IMR-90 (cell line): Measurements from ENCODE around the gene FKBP7. TPM values are rescaled to one million over a fixed set of nuclear protein-coding genes. Genes with fewer than 3 reads are reported as not detected.

Source experiments
- ATAC-seq: fragments of 200-7000 bp; cut with Tn5 transposase; 2 replicates; pipeline ENCODE4 v1.9.1; 2020; ENCODE audit warnings: low read depth, mild to moderate bottlenecking, moderate library complexity
- BruUV-seq: library from RNA; stranded (reverse); fragments of 400-500 nt; replicated peaks from 2 replicates; lab custom pipeline; 2021; lab: Mats Ljungman, UMichigan
- CTCF ChIA-PET: fragments of 300-600 bp; formaldehyde crosslinking; extraction: SDS; loops from one replicate; lab custom pipeline; 2021; ENCODE audit warnings: antibody characterized with exemption; lab: Yijun Ruan, JAX
- POLR2A ChIA-PET: fragments of 300-600 bp; sonication (Branson Sonifier 250); formaldehyde crosslinking; loops from one replicate; lab custom pipeline; 2022; ENCODE audit warnings: antibody characterized with exemption; ENCODE audit not compliant: unreplicated experiment; lab: Charles Lee
- DNase-seq: peaks from one replicate; pipeline ENCODE4 v3.0.0; 2013
- H2AFZ ChIP-seq: replicated peaks from 2 replicates; pipeline ENCODE3; 2013; ENCODE audit warnings: low read length, mild to moderate bottlenecking; ENCODE audit not compliant: poor library complexity
- H2AK5ac ChIP-seq: 2 replicates; pipeline ENCODE4 v1.6.1; 2013; ENCODE audit warnings: low read depth, low read length, inconsistent platforms
- H2AK9ac ChIP-seq: replicated peaks from 2 replicates; pipeline ENCODE3; 2013; ENCODE audit warnings: mild to moderate bottlenecking, low read depth, low read length, moderate library complexity; ENCODE audit not compliant: poor library complexity
- H2BK120ac ChIP-seq: 2 replicates; pipeline ENCODE4 v1.6.1; 2013; ENCODE audit warnings: low read depth, low read length, inconsistent platforms
- H2BK15ac ChIP-seq: 3 replicates; pipeline ENCODE4 v1.6.1; 2013; ENCODE audit warnings: low read depth, low read length, inconsistent platforms
- H2BK20ac ChIP-seq: 2 replicates; pipeline ENCODE4 v1.6.1; 2013; ENCODE audit warnings: low read depth, mild to moderate bottlenecking, inconsistent platforms, low read length, moderate library complexity
- H2BK5ac ChIP-seq: 2 replicates; pipeline ENCODE4 v1.6.1; 2013; ENCODE audit warnings: mild to moderate bottlenecking, low read depth, low read length, inconsistent platforms; ENCODE audit not compliant: poor library complexity, severe bottlenecking
- H3K14ac ChIP-seq: replicated peaks from 2 replicates; pipeline ENCODE4 v1.6.1; 2013; ENCODE audit warnings: low read depth, low read length, inconsistent platforms
- H3K18ac ChIP-seq: 2 replicates; pipeline ENCODE4 v1.6.1; 2013; ENCODE audit warnings: low read depth, low read length, control low read depth
- H3K23ac ChIP-seq: 2 replicates; pipeline ENCODE4 v1.6.1; 2013; ENCODE audit warnings: low read depth, low read length, inconsistent platforms
- H3K27ac ChIP-seq: 2 replicates; pipeline ENCODE4 v1.5.1; 2013; ENCODE audit warnings: mild to moderate bottlenecking, control low read depth, low read length; ENCODE audit not compliant: insufficient read depth
- H3K27me3 ChIP-seq: 2 replicates; pipeline ENCODE4 v1.6.1; 2013; ENCODE audit warnings: low read length; ENCODE audit not compliant: control insufficient read depth, insufficient read depth
- H3K36me3 ChIP-seq: 2 replicates; pipeline ENCODE4 v1.6.1; 2013; ENCODE audit warnings: low read length, mixed read lengths; ENCODE audit not compliant: control insufficient read depth, insufficient read depth
- H3K4ac ChIP-seq: 2 replicates; pipeline ENCODE4 v1.6.1; 2013; ENCODE audit warnings: low read depth, low read length, inconsistent platforms
- H3K4me1 ChIP-seq: 2 replicates; pipeline ENCODE4 v1.6.1; 2013; ENCODE audit warnings: low read length, mixed read lengths; ENCODE audit not compliant: control insufficient read depth, insufficient read depth
- H3K4me2 ChIP-seq: 2 replicates; pipeline ENCODE4 v1.6.1; 2013; ENCODE audit warnings: low read depth, mild to moderate bottlenecking, control low read depth, low read length, moderate library complexity
- H3K4me3 ChIP-seq: 2 replicates; pipeline ENCODE4 v1.5.1; 2013; ENCODE audit warnings: low read depth, mild to moderate bottlenecking, control low read depth, low read length, moderate library complexity; ENCODE audit not compliant: insufficient read depth
- H3K56ac ChIP-seq: 2 replicates; pipeline ENCODE4 v1.6.1; 2013; ENCODE audit warnings: low read length, inconsistent platforms; ENCODE audit not compliant: insufficient read depth; ENCODE audit errors: extremely low read depth
- H3K79me1 ChIP-seq, 2 experiments: 2 replicates each; pipeline ENCODE4 v1.6.1; 2013; ENCODE audit warnings: low read length in 2 of 2, inconsistent platforms in 1 of 2, low read depth in 1 of 2
- H3K9ac ChIP-seq: 2 replicates; pipeline ENCODE4 v1.6.1; 2013; ENCODE audit warnings: low read depth, low read length, control low read depth
- H3K9me1 ChIP-seq: 2 replicates; pipeline ENCODE4 v1.6.1; 2013; ENCODE audit warnings: low read length, inconsistent platforms; ENCODE audit not compliant: insufficient read depth
- H3K9me3 ChIP-seq: 2 replicates; pipeline ENCODE4 v1.6.1; 2013; ENCODE audit warnings: low read length; ENCODE audit not compliant: control insufficient read depth, insufficient read depth
- H4K20me1 ChIP-seq: 2 replicates; pipeline ENCODE4 v1.6.1; 2013; ENCODE audit warnings: low read length, inconsistent platforms; ENCODE audit not compliant: insufficient read depth
- H4K5ac ChIP-seq: 2 replicates; pipeline ENCODE4 v1.6.1; 2013; ENCODE audit warnings: mild to moderate bottlenecking, low read depth, low read length, control low read depth
- H4K8ac ChIP-seq, 2 experiments: 2 replicates each; pipeline ENCODE4 v1.6.1; 2013; ENCODE audit warnings: low read depth in 2 of 2, low read length in 2 of 2, control low read depth in 1 of 2, inconsistent platforms in 1 of 2
- H4K91ac ChIP-seq: 2 replicates; pipeline ENCODE4 v1.6.1; 2013; ENCODE audit warnings: low read depth, low read length, inconsistent platforms; ENCODE audit not compliant: insufficient read depth
- BHLHE40 ChIP-seq: fragments of 150-350 bp; IDR thresholded peaks from 2 replicates; pipeline ENCODE4 v1.6.1; 2016; ENCODE audit warnings: mild to moderate bottlenecking, low read depth, low read length
- CEBPB ChIP-seq: IDR thresholded peaks from 2 replicates; pipeline ENCODE4 v1.6.1; 2012; ENCODE audit warnings: low read depth, low read length, improper control_type of control experiment
- CHD1 ChIP-seq: IDR thresholded peaks from 2 replicates; pipeline ENCODE4 v1.6.1; 2012; ENCODE audit warnings: low read depth, low read length, improper control_type of control experiment
- FOS ChIP-seq: fragments of 150-350 bp; IDR thresholded peaks from 2 replicates; pipeline ENCODE4 v1.6.1; 2016; ENCODE audit warnings: low read depth, low read length
- MAFK ChIP-seq: IDR thresholded peaks from 2 replicates; pipeline ENCODE4 v1.6.1; 2012; ENCODE audit warnings: low read depth, low read length, improper control_type of control experiment
- MAZ ChIP-seq: IDR thresholded peaks from 2 replicates; pipeline ENCODE4 v1.6.1; 2012; ENCODE audit warnings: low read depth, mild to moderate bottlenecking, low read length, improper control_type of control experiment, moderate library complexity, borderline replicate concordance
- MXI1 ChIP-seq: IDR thresholded peaks from 2 replicates; pipeline ENCODE4 v1.6.1; 2012; ENCODE audit warnings: low read depth, mild to moderate bottlenecking, low read length, moderate library complexity, borderline replicate concordance
- NFE2L2 ChIP-seq: fragments of 150-350 bp; IDR thresholded peaks from 2 replicates; pipeline ENCODE4 v1.6.1; 2016; ENCODE audit warnings: low read depth, mild to moderate bottlenecking, low read length
- POLR2A ChIP-seq: IDR thresholded peaks from 2 replicates; pipeline ENCODE4 v1.6.1; 2012; ENCODE audit warnings: mild to moderate bottlenecking, low read depth, low read length
- RAD21 ChIP-seq: IDR thresholded peaks from 2 replicates; pipeline ENCODE4 v1.6.1; 2012; ENCODE audit warnings: low read length, improper control_type of control experiment
- RCOR1 ChIP-seq: IDR thresholded peaks from 2 replicates; pipeline ENCODE4 v1.6.1; 2012; ENCODE audit warnings: mild to moderate bottlenecking, low read length, improper control_type of control experiment; ENCODE audit not compliant: insufficient replicate concordance
- RFX5 ChIP-seq: IDR thresholded peaks from 2 replicates; pipeline ENCODE4 v1.8.0; 2012; ENCODE audit warnings: low read depth, mild to moderate bottlenecking, low read length, moderate library complexity
- SMC3 ChIP-seq: fragments of 150-350 bp; IDR thresholded peaks from 2 replicates; pipeline ENCODE4 v1.6.1; 2016; ENCODE audit warnings: low read depth, mild to moderate bottlenecking, antibody characterized with exemption, low read length, moderate library complexity
- WGBS, 2 experiments: methylation state at CpG; one replicate each; pipeline versions ENCODE4 v1.1.5 to v1.1.7; 2013; ENCODE audit warnings: missing lambda C conversion rate in 2 of 2; ENCODE audit not compliant: insufficient read length in 1 of 2; ENCODE audit errors: extremely low coverage in 2 of 2; 5-methylcytosine and 5-hydroxymethylcytosine counted together
- dilution Hi-C: fragments of 300-500 bp; cut with HindIII; formaldehyde crosslinking; loops from one replicate; pipeline ENCODE4 v1.14.3; 2018; ENCODE audit warnings: low sequenced_read_pairs; ENCODE audit not compliant: unreplicated experiment
- in situ Hi-C: fragments of 300-500 bp; cut with MboI; formaldehyde crosslinking; loops from 3 replicates; pipeline ENCODE4 v1.14.3; 2019; ENCODE audit warnings: low sequenced_read_pairs, inconsistent platforms, mixed read lengths
- intact Hi-C: fragments of 100-400 bp; cut with micrococcal nuclease; formaldehyde crosslinking; loops from 2 replicates; pipeline ENCODE4 v1.10.0; 2022
- polyA plus RNA-seq, 3 experiments: library from polyadenylated mRNA; depleted of rRNA; stranded (reverse); fragments of >200 nt; gene quantifications; 2 replicates each; pipeline ENCODE4 v1.2.3, GENCODE V29; 2012; ENCODE audit warnings: low replicate concordance in 1 of 3
- total RNA-seq: library from RNA; depleted of rRNA; stranded (reverse); fragments of >200 nt; gene quantifications from 2 replicates; pipeline ENCODE4 v1.2.3, GENCODE V29; 2012
- TF ChIP-seq, protein P1 (sequence below): fragments of 150-350 bp; IDR thresholded peaks from 2 replicates; pipeline ENCODE4 v1.6.1; 2017; ENCODE audit warnings: mild to moderate bottlenecking, antibody characterized with exemption, low read length, low read depth
- TF ChIP-seq, protein P2 (sequence below): fragments of 150-350 bp; IDR thresholded peaks from 2 replicates; pipeline ENCODE4 v1.6.1; 2016; ENCODE audit warnings: low read depth, mild to moderate bottlenecking, low read length, moderate library complexity, borderline replicate concordance

The FKBP7 gene
- total and polyA plus RNA-seq, 2 of the 4 experiments (the other 2 are of a cell fraction), result 32.6 to 51.0 TPM

DNA sequence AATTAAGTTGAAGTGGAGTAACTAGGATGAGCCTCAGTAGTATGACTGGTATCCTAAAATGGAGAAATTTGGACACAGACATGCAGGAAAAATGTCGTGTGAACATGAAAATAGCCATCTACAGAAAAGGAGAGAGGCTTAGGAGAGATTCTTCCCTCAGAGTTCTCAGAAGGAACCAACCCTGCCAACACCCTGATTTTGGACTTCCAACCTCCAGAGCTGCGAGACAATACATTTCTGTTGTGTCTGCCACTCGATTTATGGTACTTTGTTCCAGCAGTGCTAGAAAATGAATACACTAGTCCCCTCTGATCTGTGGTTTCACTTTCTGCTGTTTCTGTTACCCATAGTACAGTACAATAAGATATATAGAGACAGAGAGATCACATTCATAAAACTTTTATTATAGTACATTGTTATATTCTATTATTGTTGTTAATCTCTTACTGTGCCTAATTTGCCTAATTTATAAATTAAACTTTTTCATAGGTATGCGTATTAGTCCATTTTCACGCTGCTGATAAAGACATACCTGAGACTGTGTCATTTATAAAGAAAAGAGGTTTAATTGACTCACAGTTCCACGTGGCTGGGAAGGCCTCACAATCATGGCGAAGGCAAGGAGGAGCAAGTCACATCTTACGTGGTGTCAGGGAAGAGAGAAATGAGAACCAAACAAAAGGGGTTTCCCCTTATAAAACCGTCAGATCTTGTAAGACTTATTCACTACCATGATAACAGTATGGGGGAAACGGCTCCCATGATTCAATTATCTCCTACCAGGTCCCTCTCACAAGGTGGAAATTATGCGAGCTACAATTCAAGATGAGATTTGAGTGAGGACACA is 43.1 kb upstream of the FKBP7 start (continued):
- no peak for TF ChIP-seq CHD1

DNA sequence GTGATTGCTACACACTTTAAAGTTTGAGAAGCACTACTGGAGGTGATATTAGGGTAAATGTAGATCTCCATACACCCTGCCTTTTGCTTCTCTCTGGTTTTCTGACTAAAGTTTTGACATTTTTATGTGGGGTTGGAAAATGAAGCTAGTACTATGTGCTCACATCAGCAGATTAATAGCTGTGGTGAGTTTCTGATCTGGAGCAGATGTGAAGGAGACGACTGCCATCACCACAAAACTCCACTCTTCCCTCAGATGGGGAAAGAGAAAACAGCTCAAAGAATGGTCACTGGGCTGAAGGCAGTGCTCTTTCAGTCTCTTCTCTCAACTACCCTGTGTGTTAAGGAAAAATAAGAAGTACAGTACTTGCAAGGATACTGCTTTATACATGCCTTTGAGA is 39.1 kb upstream of the FKBP7 start:
- Histone ChIP-seq H3K23ac (no peak overlapping the region), H3K9me1 (0 out of 2 replicates have a peak, but pooled peaks cover 6% of the 10 kb centered on the region), H4K5ac (no peak overlapping the region), H3K36me3 (0 out of 2 replicates have a peak, but pooled peaks cover 5% of the 10 kb centered on the region), H3K27ac (no peak overlapping the region), H3K9ac (no peak overlapping the region), H3K79me1 (no peaks in the 10 kb centered on the region; a peak in 1 of 4 replicates), H2BK15ac (no peak overlapping the region), H2BK20ac (no peak overlapping the region), H3K14ac (no peak overlapping the region), H2AFZ (no peak overlapping the region), H4K8ac (no peak overlapping the region), H3K4me1 (peaks cover 2% of the 10 kb centered on the region; the same call in 1 of the 2 replicates), H3K9me3 (no peaks in the 10 kb centered on the region), H4K91ac (no peak overlapping the region), H2AK9ac (no peak overlapping the region), H3K4me3 (no peak overlapping the region), H2BK5ac (no peak overlapping the region), H2BK120ac (no peak overlapping the region), H3K18ac (no peak overlapping the region), H4K20me1 (no peaks in the 10 kb centered on the region), H3K4me2 (no peak overlapping the region), H3K4ac (no peak overlapping the region), H2AK5ac (no peak overlapping the region), H3K27me3 (no peaks in the 10 kb centered on the region), H3K56ac (no peak overlapping the region)
- ChIA-PET POLR2A (no interaction called here), CTCF (no interaction called here)
- intact Hi-C loops, result no loop called here
- ATAC-seq, result no peak
- dilution Hi-C loops, result no loop called here
- no TSS peak for BruUV-seq
- no CpG with 5 or more reads among the region's 1 CpG for WGBS, 2 experiments
- no peak for DNase-seq
- in situ Hi-C loops, result no loop called here
- TF ChIP-seq NFE2L2, result no peak
- TF ChIP-seq RCOR1, result no peak
- TF ChIP-seq CEBPB, result no peak
- no peak for TF ChIP-seq POLR2A
- TF ChIP-seq, protein P1, sequence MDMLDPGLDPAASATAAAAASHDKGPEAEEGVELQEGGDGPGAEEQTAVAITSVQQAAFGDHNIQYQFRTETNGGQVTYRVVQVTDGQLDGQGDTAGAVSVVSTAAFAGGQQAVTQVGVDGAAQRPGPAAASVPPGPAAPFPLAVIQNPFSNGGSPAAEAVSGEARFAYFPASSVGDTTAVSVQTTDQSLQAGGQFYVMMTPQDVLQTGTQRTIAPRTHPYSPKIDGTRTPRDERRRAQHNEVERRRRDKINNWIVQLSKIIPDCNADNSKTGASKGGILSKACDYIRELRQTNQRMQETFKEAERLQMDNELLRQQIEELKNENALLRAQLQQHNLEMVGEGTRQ, result no peak
- TF ChIP-seq MAFK, result no peak
- no peak for TF ChIP-seq MXI1
- no peak for TF ChIP-seq FOS
- TF ChIP-seq, protein P2, sequence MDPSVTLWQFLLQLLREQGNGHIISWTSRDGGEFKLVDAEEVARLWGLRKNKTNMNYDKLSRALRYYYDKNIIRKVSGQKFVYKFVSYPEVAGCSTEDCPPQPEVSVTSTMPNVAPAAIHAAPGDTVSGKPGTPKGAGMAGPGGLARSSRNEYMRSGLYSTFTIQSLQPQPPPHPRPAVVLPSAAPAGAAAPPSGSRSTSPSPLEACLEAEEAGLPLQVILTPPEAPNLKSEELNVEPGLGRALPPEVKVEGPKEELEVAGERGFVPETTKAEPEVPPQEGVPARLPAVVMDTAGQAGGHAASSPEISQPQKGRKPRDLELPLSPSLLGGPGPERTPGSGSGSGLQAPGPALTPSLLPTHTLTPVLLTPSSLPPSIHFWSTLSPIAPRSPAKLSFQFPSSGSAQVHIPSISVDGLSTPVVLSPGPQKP, result no peak
- no peak for TF ChIP-seq RFX5
- TF ChIP-seq MAZ, result no peak
- TF ChIP-seq SMC3, result no peak
- TF ChIP-seq CHD1, result no peak
- no peak for TF ChIP-seq RAD21
- no peak for TF ChIP-seq BHLHE40
